Activated CD4-positive, alpha-beta T cell treated with anti-CD3 and anti-CD28 coated beads for 1 hour (primary cell): ENCODE measurements around the gene MTFMT.
"Not testable (repeated sequence)": the region's sequence is repeated elsewhere in the genome, so short reads cannot be mapped to it uniquely, and the experiment has no call there.

Experiments
- DNase-seq: peaks from one replicate; pipeline ENCODE4 v3.0.0-alpha.2; 2020

The MTFMT gene

GRCh38 chr15:65059931-65060596 is 30.6 kb upstream of the MTFMT start:
- no peak for DNase-seq

- DNase-seq: no peak
Measured at GRCh38 chr15:65059369-65059750, 29.9 kb upstream of the MTFMT start.

GRCh38 chr15:65058394-65059368 is 29.2 kb upstream of the MTFMT start:
- no peak for DNase-seq

GRCh38 chr15:65057549-65057940 is 28.1 kb upstream of the MTFMT start:
- DNase-seq: no peak

GRCh38 chr15:65056868-65057548 is 27.6 kb upstream of the MTFMT start:
- DNase-seq: no peak

GRCh38 chr15:65056106-65056505 is 26.7 kb upstream of the MTFMT start:
- no peak for DNase-seq

- no peak for DNase-seq
Measured at GRCh38 chr15:65055201-65055870, 25.9 kb upstream of the MTFMT start.

GRCh38 chr15:65054333-65055200 is 25.1 kb upstream of the MTFMT start:
- no peak for DNase-seq

GRCh38 chr15:65052956-65053355 is 23.5 kb upstream of the MTFMT start:
- DNase-seq: no peak

GRCh38 chr15:65051266-65051665 is 21.8 kb upstream of the MTFMT start:
- no peak for DNase-seq

GRCh38 chr15:65050270-65050669 is 20.8 kb upstream of the MTFMT start:
- no peak for DNase-seq

GRCh38 chr15:65049418-65049840 is 20.0 kb upstream of the MTFMT start:
- DNase-seq: peak; percentile 78

GRCh38 chr15:65048241-65048640 is 18.8 kb upstream of the MTFMT start:
- no peak for DNase-seq

- DNase-seq: no peak
Measured at GRCh38 chr15:65044724-65045481, 15.5 kb upstream of the MTFMT start, which contains the start of gene SLC51B. TSS of gene SLC51B (plus strand) at chr15:65045387. CDS start at chr15:65050005, 4,618 bp downstream.

GRCh38 chr15:65044218-65044617 is 14.8 kb upstream of the MTFMT start:
- not testable (repeated sequence) for DNase-seq

- no peak for DNase-seq
Measured at GRCh38 chr15:65042776-65043327, 13.4 kb upstream of the MTFMT start.

- no peak for DNase-seq
Measured at GRCh38 chr15:65041787-65042186, 12.3 kb upstream of the MTFMT start.

GRCh38 chr15:65040461-65040860 is 11.0 kb upstream of the MTFMT start:
- DNase-seq: no peak

- no peak for DNase-seq
Measured at GRCh38 chr15:65038836-65039235, 9.4 kb upstream of the MTFMT start.

GRCh38 chr15:65038428-65038827 is 9.0 kb upstream of the MTFMT start:
- DNase-seq: no peak

GRCh38 chr15:65037309-65037708 is 7.9 kb upstream of the MTFMT start:
- DNase-seq: no peak
